ENCODE measurements around the gene C2CD4D. TPM values are rescaled to one million over a fixed set of nuclear protein-coding genes. Genes with fewer than 3 reads are reported as not detected.

Gene C2CD4D
- total RNA-seq, 1 experiment from 2014 or later, result 0.17 TPM

- H3K4me2 ChIP-seq (ENCODE audit: low read length), result no peak overlapping the region
- no peaks in the 10 kb centered on the region for H3K79me2 ChIP-seq (ENCODE audit: insufficient read depth, low read length)
- no peaks in the 10 kb centered on the region for H3K27me3 ChIP-seq (ENCODE audit: insufficient read depth, low read length)
- BruUV-seq (replicated peaks), result no TSS peak
- TF ChIP-seq CTCF (IDR thresholded peaks at IDR 0.05 in 2 of 3, conservative IDR thresholded peaks at IDR 0.05 in 1 of 3; ENCODE audit: borderline replicate concordance in 1 of 3, insufficient read depth in 1 of 3, low read depth in 2 of 3, low read length in 2 of 3), result no peak
- TF ChIP-seq SP1 (IDR thresholded peaks at IDR 0.05; ENCODE audit: low read depth), result no peak
- no peak for TF ChIP-seq ZBTB33 (IDR thresholded peaks at IDR 0.05; ENCODE audit: extremely low read depth, insufficient replicate concordance, low read length)
- TF ChIP-seq POLR2AphosphoS5 (IDR thresholded peaks at IDR 0.05; ENCODE audit: low read depth, low read length), result no peak
- no peak for TF ChIP-seq POLR2A (IDR thresholded peaks at IDR 0.05; ENCODE audit: borderline replicate concordance, extremely low read depth, insufficient read depth, insufficient read length)
- TF ChIP-seq TCF7L2 (IDR thresholded peaks at IDR 0.05; ENCODE audit: borderline replicate concordance, extremely low read depth, insufficient read depth, insufficient read length), result no peak
- TF ChIP-seq SIN3A (IDR thresholded peaks at IDR 0.05; ENCODE audit: low read depth), result no peak
- no peak for TF ChIP-seq ELF1 (IDR thresholded peaks at IDR 0.05; ENCODE audit: borderline replicate concordance, low read depth)
- TF ChIP-seq YY1 (IDR thresholded peaks at IDR 0.05; ENCODE audit: extremely low read depth, insufficient replicate concordance, low read depth, low read length), result no peak
- intact Hi-C loops (cut with micrococcal nuclease), result no loop called here
- DNase-seq (ENCODE audit: low read depth, low spot score) (no peak), ATAC-seq (no peak)
- no peak overlapping the region for H3K9ac ChIP-seq (ENCODE audit: low read length)
- CTCF ChIA-PET, result interaction anchor here (2.0 kb wide), 1 partner anchor 10 kb away, joined by 5 read pairs; no protein-coding TSS in a partner anchor
- H3K4me1 ChIP-seq (ENCODE audit: control insufficient read depth in 1 of 2, insufficient read depth in 2 of 2, low read length in 2 of 2), result peaks cover under 1 to 3% of the 10 kb centered on the region in 2 experiments; a peak in 2 of 4 replicates
- H3K36me3 ChIP-seq (ENCODE audit: control insufficient read depth in 1 of 2, insufficient read depth in 2 of 2, low read length in 2 of 2), result no peaks in the 10 kb centered on the region
- RAD21 ChIA-PET (ENCODE audit: low non-redundant PET in 1 of 2, low total read pairs in 2 of 2, uncharacterized antibody in 2 of 2, unreplicated experiment in 2 of 2), result no interaction called here
- no peaks in the 10 kb centered on the region for H4K20me1 ChIP-seq (ENCODE audit: insufficient read depth)
- no peaks in the 10 kb centered on the region for H3K9me2 ChIP-seq (ENCODE audit: insufficient read depth)
- no peak overlapping the region for H2AFZ ChIP-seq (ENCODE audit: low read depth, low read length, poor library complexity, severe bottlenecking)
- no peaks in the 10 kb centered on the region for H3K9me3 ChIP-seq (ENCODE audit: control insufficient read depth in 1 of 2, insufficient read depth in 1 of 2, low read depth in 1 of 2, low read length in 2 of 2)
- POLR2A ChIA-PET, result interaction anchor here (0.8 kb wide), 1 partner anchor 10 kb away, joined by 4 read pairs; no protein-coding TSS in a partner anchor
- no peak overlapping the region for H3K4me3 ChIP-seq (replicated peaks in 1 of 2; ENCODE audit: low read depth in 1 of 2, low read length in 2 of 2)
- H3K27ac ChIP-seq (ENCODE audit: low read depth, low read length), result no peak overlapping the region
Measured at GRCh38 chr1:151820940-151821339, 18.7 kb downstream of the C2CD4D start.
